HG02885 (cell line): ENCODE data around the gene KLF13.

Experiments used
- ATAC-seq: cut with Tn5 transposase; IDR thresholded peaks from one replicate; pipeline ENCODE4 v1.9.1; 2021; ENCODE audit warnings: mild to moderate bottlenecking; ENCODE audit not compliant: unreplicated experiment, poor library complexity

Gene KLF13

GRCh38 chr15:31314380-31314779 lies 12.3 kb upstream of the KLF13 start:
- ATAC-seq: no peak

DNA sequence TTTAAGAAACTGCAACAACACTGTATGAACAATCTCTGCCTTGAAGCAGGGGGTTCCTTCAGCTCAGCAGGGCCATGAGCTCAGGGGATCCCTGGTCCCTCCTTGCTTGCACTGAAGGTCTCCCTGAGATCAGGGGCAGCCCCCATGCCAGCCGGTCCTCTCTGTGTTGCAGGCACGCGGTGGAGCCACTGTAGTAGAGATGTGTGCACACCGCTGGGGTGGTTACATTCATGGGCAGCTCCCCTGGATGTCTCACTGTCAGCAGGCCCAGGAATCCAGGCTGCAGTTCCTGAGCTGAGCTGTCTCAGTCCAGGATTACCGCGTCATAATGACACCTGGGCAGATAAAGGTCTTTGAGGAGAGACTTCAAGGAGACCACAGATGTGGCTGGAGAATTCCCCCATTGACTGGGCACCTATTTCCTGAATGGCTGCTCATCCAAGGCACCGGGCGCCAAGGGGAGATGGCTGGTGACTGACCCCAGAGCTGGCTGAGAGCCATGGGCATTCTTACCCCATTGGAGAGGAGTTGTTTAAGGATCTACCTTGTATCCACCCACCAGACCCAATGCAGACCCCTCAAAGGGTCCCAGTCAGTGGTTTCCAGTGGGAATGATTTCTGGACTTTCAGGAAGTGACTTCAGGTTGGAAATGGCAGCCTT lies 10.4 kb upstream of the KLF13 start:
- no peak for ATAC-seq

GRCh38 chr15:31317017-31317416 lies 9.6 kb upstream of the KLF13 start:
- ATAC-seq: no peak

DNA sequence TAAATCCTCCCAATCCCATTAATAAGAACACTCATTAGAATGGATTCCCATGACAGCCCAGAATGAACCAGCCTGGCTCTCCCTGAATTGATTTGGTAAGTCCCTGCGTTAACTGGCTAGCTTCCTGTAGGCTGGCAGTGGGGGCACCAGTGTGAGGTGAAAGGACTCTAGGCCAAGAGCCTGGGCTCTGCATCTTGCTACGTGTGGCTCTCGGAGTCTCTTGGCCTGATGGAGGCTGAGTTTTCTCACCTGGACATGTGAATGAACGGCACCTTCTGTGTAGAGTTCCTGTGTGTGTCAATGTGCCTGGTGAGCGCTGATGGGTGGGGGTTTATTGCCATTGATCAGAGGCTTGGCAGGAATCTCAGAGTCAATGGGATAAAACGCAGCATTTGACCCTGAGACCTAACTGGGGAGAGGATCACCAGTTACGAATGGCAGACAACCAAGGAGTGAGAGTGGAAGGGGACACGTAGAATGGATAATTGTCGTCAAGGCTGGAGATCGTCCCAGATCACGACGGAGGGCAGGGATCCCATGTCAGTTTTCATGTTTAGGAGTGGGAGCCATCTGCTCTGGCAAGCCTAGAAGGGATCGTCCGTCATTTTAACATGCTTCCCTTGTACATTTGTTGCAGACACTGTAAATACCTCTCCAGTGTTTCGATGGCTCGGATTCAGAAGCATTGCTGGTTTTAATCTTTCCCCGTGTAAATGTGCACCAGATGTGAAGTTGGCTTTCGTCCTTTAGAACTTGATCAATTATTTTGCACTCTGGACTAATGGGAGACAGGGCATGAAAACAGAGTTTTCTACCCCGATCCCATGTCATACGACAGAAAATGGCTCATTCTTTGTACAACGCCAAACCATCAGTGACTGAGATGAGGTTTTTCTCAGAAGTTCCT lies 9.0 kb upstream of the KLF13 start:
- ATAC-seq: no peak

DNA sequence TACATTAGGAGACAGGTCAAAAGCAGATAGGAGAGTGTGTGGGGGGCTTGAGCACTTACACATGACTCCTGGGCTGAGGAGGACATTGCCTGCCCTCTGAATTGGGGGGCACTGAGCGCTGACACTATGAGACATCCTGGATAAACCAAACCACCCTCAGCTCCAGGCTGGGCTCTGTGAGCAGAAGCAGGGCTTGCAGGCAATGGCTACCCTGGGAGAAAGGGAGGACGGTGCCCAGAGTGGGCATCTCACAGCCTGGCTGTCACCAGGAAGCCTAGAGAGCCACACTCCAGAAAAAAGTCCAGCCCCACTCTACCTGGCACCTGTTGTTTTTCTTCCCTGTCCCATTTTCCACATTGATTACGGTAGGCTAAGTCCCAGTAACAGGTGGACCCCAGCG lies 8.2 kb upstream of the KLF13 start:
- ATAC-seq: no peak

DNA sequence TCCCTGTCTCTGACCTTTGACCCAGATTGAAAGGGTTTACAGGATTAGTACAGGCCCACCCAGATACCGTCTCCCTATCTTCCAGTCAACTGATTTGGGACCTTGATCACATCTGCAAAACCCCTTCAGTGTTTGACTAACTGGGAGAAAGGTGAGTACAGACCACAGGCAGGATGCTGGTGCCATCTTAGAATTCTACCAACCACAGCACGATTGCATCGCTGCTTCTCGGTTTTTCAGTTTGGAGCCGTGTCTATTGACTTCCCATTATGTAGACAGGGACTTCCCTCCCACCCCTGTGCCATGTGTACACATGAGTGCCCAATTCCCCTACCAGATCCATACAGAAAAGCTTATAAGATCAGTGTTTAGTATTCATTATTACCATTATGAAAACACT lies 6.6 kb upstream of the KLF13 start:
- no peak for ATAC-seq

- ATAC-seq: no peak
These were observed 5.2 kb upstream of the KLF13 start for GRCh38 chr15:31321418-31321817.

- no peak for ATAC-seq
These were observed 4.1 kb upstream of the KLF13 start for GRCh38 chr15:31322504-31322903.

DNA sequence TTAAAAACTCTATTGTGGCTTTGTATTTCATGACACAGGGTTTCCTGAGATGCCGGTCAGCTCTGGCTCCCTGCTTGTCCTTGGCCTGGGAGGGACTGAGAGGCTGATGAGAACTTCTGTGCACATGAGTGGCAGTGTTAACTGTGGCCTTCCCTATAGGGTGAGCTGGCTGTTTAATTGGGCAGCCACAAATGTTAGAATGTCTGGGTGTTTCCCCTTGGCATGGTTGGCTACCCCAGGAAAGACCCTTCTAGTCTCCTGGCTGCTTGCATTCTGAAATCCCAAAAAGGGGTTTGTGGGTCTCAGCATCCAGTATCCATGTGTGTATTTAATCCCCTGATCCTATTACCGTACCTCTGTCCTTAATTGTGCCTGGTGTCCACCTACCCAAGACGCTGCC lies 3.0 kb upstream of the KLF13 start:
- ATAC-seq: no peak

- no peak for ATAC-seq
These were observed 2.4 kb upstream of the KLF13 start for GRCh38 chr15:31324186-31324585.

DNA sequence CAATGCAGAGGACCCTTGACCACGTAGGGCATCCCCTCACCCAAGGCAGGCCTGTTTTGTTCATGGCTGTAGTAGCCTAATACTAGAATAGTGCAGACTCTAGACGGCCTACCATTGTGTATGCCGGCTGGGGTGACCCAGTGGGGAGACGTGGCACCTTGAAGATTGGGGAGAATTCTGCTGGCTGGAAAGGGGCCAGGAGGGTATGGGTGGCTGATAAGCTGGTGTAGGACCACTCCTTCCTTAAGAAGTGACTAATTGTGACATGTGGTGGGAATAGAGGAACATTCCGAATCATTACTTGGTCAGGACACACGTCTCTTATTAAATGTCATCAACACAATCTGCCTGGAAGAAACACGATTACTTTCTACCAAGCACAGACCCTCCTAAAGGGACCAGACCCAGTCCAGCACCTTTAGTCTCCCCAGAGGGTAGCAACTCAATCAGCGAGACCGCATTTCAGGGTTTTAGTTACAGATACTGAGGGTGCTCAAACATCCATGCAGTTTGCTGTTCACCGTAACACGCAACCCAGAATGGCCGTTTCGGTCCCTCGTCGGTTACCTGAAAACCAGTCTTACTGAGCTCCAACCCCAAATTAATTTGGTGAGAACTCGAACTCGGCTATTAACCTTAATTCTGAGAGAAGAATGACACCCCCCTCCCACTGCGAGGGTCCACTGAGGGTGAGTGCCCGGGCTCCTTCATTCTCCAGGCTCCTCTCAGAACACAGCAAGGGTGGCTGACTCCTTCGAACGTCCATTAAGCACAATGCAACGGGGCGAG lies 1.6 kb upstream of the KLF13 start:
- no peak for ATAC-seq

GRCh38 chr15:31325595-31326155 lies 960 bp upstream of the KLF13 start:
- peak; percentile 3 for ATAC-seq

GRCh38 chr15:31326875-31327668 lies 437 bp downstream of the KLF13 start:
- ATAC-seq: peak; percentile 24

DNA sequence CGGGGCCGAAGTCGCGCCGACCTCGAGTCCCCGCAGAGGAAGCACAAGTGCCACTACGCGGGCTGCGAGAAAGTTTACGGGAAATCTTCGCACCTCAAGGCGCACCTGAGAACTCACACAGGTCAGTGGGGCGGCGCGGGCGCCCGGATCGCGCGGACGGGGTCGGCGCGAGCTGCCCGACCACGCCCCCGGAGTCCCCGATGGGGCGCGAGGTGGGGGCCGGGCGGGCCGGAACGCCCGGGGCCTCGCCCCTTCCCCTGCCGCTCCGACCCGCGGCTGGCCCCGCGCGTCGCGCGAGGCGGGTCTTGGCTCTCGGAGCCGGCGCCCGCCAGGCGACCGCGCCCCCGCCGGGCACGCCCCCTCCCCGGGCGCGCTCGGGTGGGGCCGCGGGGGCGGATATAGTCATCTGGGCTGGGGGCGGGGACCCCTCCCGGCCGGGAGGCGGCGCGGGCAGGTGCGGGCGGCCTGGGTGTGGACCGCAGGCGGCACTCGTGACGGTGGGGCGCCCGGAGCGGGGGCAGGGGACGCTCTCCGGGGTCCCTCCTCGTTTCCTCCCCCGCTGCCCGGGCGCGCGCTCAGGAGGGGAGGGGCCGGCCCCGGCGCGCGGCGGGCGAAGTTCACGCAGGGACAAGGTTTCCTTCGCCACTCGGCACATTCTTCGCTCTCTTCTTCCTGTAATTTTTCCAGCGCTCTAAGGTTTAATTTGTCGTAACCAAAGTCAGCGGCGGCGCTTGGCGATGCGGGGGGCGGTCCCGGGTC lies 1.2 kb downstream of the KLF13 start:
- ATAC-seq: no peak

GRCh38 chr15:31328428-31328968 lies 1.9 kb downstream of the KLF13 start:
- no peak for ATAC-seq

- ATAC-seq: no peak
These were observed 2.5 kb downstream of the KLF13 start for GRCh38 chr15:31328969-31329639.

DNA sequence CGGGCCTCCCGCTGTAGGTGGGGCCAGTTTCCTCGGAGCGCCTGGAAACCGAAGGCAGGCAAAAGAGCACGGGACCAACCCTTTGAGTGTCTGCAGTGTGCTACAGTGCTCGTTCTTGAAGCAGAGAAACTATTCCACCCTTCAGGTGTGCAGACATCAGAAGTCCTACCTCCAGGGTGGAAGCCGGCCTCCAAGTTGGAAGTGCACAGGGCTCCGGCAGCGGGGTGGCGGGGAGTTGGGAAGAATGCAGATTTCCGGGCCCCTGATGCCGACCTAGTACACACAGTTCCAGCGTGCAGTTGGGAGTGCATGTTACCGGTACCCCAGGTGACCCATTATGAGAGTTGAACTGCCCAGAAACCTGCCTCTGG lies 3.0 kb downstream of the KLF13 start:
- ATAC-seq: no peak

DNA sequence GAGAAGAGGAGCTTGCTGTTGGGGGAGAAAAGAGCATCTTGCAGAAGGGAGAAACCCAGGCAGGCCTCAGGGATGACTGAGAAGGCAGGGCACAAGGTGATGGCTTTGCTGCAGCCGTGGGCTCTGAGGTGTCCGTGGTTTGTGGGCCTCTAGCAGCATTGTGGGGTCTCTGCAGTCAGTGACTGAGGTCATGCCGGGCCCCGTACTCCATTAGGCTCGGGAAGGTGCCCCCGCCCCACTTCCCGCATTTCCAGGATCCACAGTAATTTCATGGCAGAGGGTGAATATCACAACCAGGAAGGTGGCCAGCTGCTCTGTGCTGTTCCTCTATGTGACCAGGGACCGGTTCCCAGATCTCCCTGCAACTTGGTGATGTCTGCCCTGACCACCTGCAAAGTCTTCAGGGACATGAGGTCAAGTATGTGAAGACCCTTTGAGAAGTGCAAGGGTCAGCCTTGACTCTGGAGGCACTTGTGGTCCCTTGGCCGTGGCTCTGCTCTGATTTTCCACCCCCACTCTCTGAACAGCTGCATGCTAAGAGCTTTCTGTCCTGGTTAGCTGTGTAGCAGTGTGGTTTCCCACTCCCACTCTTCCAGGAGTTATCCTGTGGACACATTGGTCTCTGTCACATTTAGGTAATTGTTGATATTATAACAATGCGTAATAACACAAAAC lies 3.6 kb downstream of the KLF13 start:
- no peak for ATAC-seq
